Astrocyte of the cerebellum (primary cell): ENCODE data around the gene PBRM1.

Experiments
- DNase-seq: peaks from one replicate; pipeline ENCODE4 v3.0.0-alpha.2; 2011; ENCODE audit warnings: low read depth
- H3K4me3 ChIP-seq: 2 replicates; pipeline ENCODE4 v1.5.1; 2011; ENCODE audit warnings: mild to moderate bottlenecking, low read depth, low read length, moderate library complexity
- in situ Hi-C: cut with HindIII; loops from 2 replicates; pipeline ENCODE4 v1.10.0; 2017; ENCODE audit warnings: low sequenced_read_pairs
- TF ChIP-seq, protein P1 (sequence below): IDR thresholded peaks from 2 replicates; pipeline ENCODE4 v1.5.1; 2012; ENCODE audit warnings: low read length, low read depth, moderate library complexity, mild to moderate bottlenecking; ENCODE audit errors: missing control alignments

PBRM1 gene

DNA sequence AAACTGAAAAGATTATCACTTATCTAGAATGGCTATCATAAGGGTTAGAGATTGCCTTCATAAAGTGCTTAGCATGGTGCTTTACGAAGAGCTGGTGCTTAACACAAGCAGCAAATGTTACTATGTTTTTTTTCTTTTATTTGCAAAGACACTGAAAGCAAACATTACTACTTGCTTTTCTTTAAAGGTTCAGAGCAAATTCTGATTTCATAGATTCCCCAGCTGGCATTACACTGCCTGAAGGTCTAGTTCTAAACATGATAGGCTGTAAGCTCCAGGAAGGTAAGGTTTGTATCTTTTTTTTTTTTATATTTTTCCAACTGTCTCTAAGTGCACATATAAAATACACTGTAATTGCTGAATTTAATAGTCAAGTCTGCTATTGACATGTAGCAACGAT is 77.4 kb downstream of the PBRM1 start:
- in situ Hi-C loops, result no loop called here
- TF ChIP-seq, protein P1, sequence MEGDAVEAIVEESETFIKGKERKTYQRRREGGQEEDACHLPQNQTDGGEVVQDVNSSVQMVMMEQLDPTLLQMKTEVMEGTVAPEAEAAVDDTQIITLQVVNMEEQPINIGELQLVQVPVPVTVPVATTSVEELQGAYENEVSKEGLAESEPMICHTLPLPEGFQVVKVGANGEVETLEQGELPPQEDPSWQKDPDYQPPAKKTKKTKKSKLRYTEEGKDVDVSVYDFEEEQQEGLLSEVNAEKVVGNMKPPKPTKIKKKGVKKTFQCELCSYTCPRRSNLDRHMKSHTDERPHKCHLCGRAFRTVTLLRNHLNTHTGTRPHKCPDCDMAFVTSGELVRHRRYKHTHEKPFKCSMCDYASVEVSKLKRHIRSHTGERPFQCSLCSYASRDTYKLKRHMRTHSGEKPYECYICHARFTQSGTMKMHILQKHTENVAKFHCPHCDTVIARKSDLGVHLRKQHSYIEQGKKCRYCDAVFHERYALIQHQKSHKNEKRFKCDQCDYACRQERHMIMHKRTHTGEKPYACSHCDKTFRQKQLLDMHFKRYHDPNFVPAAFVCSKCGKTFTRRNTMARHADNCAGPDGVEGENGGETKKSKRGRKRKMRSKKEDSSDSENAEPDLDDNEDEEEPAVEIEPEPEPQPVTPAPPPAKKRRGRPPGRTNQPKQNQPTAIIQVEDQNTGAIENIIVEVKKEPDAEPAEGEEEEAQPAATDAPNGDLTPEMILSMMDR, result no peak
- no peak overlapping the region for H3K4me3 ChIP-seq
- DNase-seq, result no peak

GRCh38 chr3:52606373-52607085 is 79.2 kb downstream of the PBRM1 start:
- DNase-seq, result peak; percentile 37
- TF ChIP-seq, protein P1, result no peak
- in situ Hi-C loops, result no loop called here
- no peak overlapping the region for H3K4me3 ChIP-seq

- DNase-seq, result no peak
- no peak overlapping the region for H3K4me3 ChIP-seq
- in situ Hi-C loops, result no loop called here
- TF ChIP-seq, protein P1, result no peak
Measured at GRCh38 chr3:52600258-52600657, 85.5 kb downstream of the PBRM1 start.

GRCh38 chr3:52596658-52597265 is 89.0 kb downstream of the PBRM1 start:
- DNase-seq, result no peak
- TF ChIP-seq, protein P1, result no peak
- in situ Hi-C loops, result no loop called here
- no peak overlapping the region for H3K4me3 ChIP-seq

- DNase-seq, result no peak
- TF ChIP-seq, protein P1, result no peak
- H3K4me3 ChIP-seq, result no peak overlapping the region
- in situ Hi-C loops, result no loop called here
Measured at GRCh38 chr3:52593103-52593502, 92.6 kb downstream of the PBRM1 start.

DNA sequence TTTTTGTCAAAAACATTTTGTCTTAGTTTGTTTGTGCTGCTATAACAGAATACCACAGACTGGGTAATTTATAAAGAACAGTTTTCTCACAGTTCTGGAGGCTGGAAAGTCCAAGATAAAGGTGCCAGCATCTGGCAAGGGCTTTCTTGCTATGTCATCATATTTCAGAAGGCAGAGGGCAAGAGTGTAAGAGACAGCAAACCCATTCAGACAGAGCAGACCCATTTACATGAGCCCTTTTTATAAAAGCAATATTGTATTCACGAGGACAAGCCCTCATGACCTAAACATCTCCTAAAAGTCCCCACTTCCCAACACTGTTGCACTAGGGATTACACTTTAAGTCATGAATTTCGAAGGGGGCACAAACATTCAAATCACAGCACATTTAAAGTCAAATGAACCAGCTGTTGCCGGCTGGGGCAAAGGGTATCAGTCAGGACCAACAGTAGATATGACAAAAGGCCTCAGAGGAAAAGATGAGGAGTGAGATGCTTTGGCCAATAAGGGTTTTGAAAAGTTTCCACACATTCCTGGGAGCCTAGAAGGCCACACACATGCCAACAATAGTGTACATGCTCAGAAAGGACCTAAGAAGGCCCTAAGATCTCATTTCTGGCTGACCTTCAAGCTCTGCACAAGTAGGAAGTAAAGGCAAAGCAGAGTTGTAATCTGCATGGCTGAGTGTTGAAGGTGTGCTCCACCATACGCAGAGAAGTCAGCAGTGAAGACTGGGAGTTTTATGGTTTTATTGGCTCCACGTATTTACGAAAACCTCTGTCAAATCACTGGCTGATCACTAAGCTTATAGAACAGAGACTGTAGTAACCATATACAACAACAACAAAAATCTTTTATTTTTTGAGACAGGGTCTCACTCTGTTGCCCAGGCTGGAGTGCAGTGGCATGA is 111.4 kb downstream of the PBRM1 start:
- DNase-seq, result no peak
- in situ Hi-C loops, result loop anchor here (5.0 kb wide), 2 partner anchors 37 to 102 kb away; partner anchors contain the start of gene UQCC5
- TF ChIP-seq, protein P1, result no peak
- H3K4me3 ChIP-seq, result no peak overlapping the region
